Kidney tubule cell (primary cell): ENCODE results near the gene SFT2D3.
"Not testable (repeated sequence)": the region's sequence is repeated elsewhere in the genome, so short reads cannot be mapped to it uniquely, and the experiment has no call there.

ENCODE experiments used
- DNase-seq: peaks from one replicate; pipeline ENCODE4 v3.0.0-alpha.2; 2018; ENCODE audit warnings: low spot score

SFT2D3 gene

DNA sequence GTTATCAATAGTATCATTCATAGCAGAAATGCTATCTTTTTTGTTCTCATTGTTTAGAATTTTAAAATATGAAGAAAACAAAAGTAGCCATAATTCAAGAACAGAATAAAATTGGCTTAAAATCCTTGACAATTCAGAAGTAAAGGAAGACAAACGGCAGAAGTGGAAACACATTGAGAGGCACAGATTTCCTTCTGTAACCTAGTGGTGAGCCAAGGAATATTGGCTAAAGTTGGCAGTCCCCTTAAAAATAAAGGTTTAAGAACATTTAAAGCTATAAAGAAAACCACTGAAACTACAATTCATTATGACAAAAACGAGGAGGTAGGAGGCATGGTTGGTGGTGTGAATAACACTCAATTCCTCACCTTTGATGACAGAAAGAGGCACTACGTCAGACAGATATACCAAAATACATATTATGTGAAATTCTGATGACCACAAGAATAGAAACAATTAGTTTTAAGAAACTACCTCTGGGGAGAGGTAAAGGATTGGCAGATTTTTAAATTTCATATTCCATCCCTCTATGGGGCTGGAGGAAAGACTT is 42.3 kb downstream of the SFT2D3 start:
- no peak for DNase-seq

DNA sequence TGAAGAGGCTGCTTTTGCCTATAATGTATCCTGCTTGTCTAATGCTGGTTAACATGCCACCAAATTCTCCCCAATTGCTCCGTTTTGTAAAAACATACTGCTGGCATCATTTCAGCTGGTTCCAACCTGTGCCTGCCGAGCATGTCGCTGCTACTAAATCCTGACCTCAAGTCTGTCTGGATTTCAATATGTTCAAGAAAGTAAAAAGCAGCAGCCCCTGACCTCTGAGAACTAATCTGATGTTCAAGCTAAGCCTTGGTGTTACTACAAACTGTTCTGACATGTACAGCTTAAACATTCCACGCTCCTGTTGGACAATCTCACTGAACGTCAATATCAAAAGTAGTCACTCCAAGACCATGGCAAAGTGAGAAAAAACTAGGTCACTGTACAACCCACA is 46.3 kb downstream of the SFT2D3 start:
- no peak for DNase-seq

DNA sequence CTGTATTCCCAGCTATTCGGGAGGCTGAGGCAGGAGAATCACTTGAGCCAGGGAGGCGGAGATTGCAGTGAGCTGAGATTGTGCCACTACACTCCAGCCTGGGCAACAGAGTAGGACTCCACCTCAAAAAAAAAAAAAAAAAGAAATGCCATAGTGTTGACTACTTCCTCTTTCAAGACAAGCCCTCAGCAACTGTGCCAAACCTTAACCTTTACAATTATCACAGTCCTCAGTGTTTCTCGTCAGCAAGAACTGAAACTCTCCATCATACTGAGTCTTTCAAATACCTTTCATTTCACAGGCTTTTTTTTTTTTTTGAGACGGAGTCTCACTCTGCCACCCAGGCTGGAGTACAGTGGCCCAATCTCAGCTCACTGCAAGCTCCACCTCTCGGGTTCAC is 48.2 kb downstream of the SFT2D3 start:
- not testable (repeated sequence) for DNase-seq

DNA sequence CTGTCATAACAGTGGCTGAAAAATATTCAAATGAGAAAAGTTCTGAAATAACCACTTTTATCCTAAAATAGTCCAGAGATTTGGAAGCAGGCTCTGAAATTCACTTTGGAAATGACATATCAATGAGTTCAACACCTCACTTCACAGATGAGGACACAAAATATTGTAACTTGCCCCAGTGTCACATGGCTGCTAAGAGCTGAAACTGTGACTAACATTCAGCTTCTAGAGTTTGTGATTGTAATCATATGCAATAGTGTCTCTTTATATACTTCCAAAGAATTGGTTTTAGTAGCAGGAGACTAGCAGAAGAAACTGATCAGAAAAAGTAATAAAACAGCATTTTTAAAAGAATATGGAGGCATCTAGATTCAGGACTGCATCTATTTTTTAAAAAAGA is 52.1 kb downstream of the SFT2D3 start:
- DNase-seq, result no peak

DNA sequence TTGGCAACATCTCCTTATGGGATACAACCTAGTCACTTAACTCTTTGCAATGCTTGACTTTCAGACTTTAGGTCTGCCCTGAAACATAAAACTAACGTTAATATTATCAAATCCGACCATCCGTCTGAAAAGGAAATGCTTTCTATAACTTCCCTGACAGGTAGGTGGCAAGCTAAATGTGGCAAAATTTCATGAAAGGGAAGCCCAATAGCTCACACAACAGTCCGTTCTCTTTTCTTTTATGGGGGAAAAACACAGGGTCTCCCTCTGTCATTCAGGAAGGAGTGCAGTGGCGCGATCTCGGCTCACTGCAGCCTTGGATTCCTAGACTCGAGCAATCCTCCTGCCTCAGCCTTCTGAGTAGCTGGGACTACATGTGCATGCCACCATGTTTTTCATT is 52.9 kb downstream of the SFT2D3 start:
- DNase-seq, result no peak
